Panc1 (cell line): Measurements from ENCODE around the gene KCNAB2. TPM values are rescaled to one million over a fixed set of nuclear protein-coding genes. Genes with fewer than 3 reads are reported as not detected.

Experiments used
- ATAC-seq: fragments of 200-7000 bp; cut with Tn5 transposase; 2 replicates; pipeline ENCODE4 v1.9.1; 2020; ENCODE audit warnings: mild to moderate bottlenecking, moderate library complexity
- BruUV-seq: library from RNA; stranded (reverse); fragments of 400-500 nt; replicated peaks from 2 replicates; lab custom pipeline; 2021; lab: Mats Ljungman, UMichigan
- CTCF ChIA-PET: fragments of 300-600 bp; sonication (Branson Sonifier 250); formaldehyde crosslinking; loops from one replicate; lab custom pipeline; 2022; ENCODE audit warnings: antibody characterized with exemption; lab: Charles Lee
- POLR2A ChIA-PET: fragments of 300-600 bp; sonication (Branson Sonifier 250); formaldehyde crosslinking; loops from one replicate; lab custom pipeline; 2022; ENCODE audit warnings: antibody characterized with exemption; lab: Charles Lee
- DNase-seq: peaks from one replicate; pipeline ENCODE4 v3.0.0-alpha.2; 2010; ENCODE audit warnings: low read depth, low spot score
- H3K27ac ChIP-seq: 2 replicates; pipeline ENCODE4 v1.5.1; 2011; ENCODE audit warnings: mild to moderate bottlenecking, low read length, inconsistent platforms
- H3K27me3 ChIP-seq: fragments of 200-500 bp; sonication (Bioruptor generic); 2 replicates; pipeline ENCODE4 v1.6.0; 2014; ENCODE audit warnings: low read length, inconsistent platforms; ENCODE audit not compliant: control insufficient read depth, insufficient read depth
- H3K36me3 ChIP-seq: fragments of 200-500 bp; sonication (Bioruptor generic); 2 replicates; pipeline ENCODE4 v1.5.1; 2014; ENCODE audit warnings: inconsistent platforms, mild to moderate bottlenecking, low read length, moderate library complexity; ENCODE audit not compliant: control insufficient read depth, insufficient read depth
- H3K4me1 ChIP-seq: 2 replicates; pipeline ENCODE4 v1.5.1; 2011; ENCODE audit warnings: inconsistent platforms, mild to moderate bottlenecking, low read length, moderate library complexity; ENCODE audit not compliant: control insufficient read depth, insufficient read depth
- H3K4me3 ChIP-seq, 2 experiments: 2 replicates each; pipeline ENCODE4 v1.5.1; 2011 to 2012; ENCODE audit warnings: low read depth in 2 of 2, low read length in 2 of 2, mild to moderate bottlenecking in 2 of 2, inconsistent platforms in 1 of 2, moderate library complexity in 1 of 2
- H3K9me3 ChIP-seq: fragments of 200-500 bp; sonication (Bioruptor generic); 2 replicates; pipeline ENCODE4 v1.5.1; 2014; ENCODE audit warnings: low read depth, mild to moderate bottlenecking, inconsistent platforms, low read length, moderate library complexity; ENCODE audit not compliant: control insufficient read depth, insufficient read depth
- POLR2AphosphoS5 ChIP-seq: IDR thresholded peaks from 2 replicates; pipeline ENCODE4 v1.6.1; 2012; ENCODE audit warnings: mild to moderate bottlenecking, low read depth, low read length, moderate library complexity
- SIN3A ChIP-seq: IDR thresholded peaks from 2 replicates; pipeline ENCODE4 v1.6.1; 2012; ENCODE audit warnings: low read depth, mild to moderate bottlenecking, low read length, moderate library complexity, borderline replicate concordance; ENCODE audit not compliant: insufficient read depth
- TCF7L2 ChIP-seq: IDR thresholded peaks from 2 replicates; pipeline ENCODE4 v1.6.1; 2011; ENCODE audit warnings: mild to moderate bottlenecking, low read depth, low read length, inconsistent platforms
- in situ Hi-C: cut with HindIII; loops from 2 replicates; pipeline ENCODE4 v1.10.0; 2016; ENCODE audit warnings: low sequenced_read_pairs, low pct_unique_long_range_greater_than_20kb
- intact Hi-C: fragments of 100-400 bp; cut with micrococcal nuclease; formaldehyde crosslinking; loops from one replicate; pipeline ENCODE4 v1.10.0; 2022; ENCODE audit not compliant: unreplicated experiment
- total RNA-seq: library from RNA; stranded (reverse); gene quantifications from one replicate; pipeline ENCODE4 v1.2.1, GENCODE V29; 2021; ENCODE audit not compliant: unreplicated experiment
- TF ChIP-seq, protein P1 (sequence below): fragments of 450-650 bp; IDR thresholded peaks from 2 replicates; pipeline ENCODE4 v1.5.1; 2017; ENCODE audit warnings: mild to moderate bottlenecking
- TF ChIP-seq, protein P2 (sequence below), 2 experiments: IDR thresholded peaks; 2 replicates each; pipeline ENCODE4 v1.6.1; 2011 to 2012; ENCODE audit warnings: low read depth in 2 of 2, control low read depth in 1 of 2, low read length in 1 of 2, mild to moderate bottlenecking in 1 of 2, moderate library complexity in 1 of 2; ENCODE audit not compliant: insufficient read depth in 1 of 2

The KCNAB2 gene
- total RNA-seq, 1 experiment from 2014 or later = 27.6 TPM

DNA sequence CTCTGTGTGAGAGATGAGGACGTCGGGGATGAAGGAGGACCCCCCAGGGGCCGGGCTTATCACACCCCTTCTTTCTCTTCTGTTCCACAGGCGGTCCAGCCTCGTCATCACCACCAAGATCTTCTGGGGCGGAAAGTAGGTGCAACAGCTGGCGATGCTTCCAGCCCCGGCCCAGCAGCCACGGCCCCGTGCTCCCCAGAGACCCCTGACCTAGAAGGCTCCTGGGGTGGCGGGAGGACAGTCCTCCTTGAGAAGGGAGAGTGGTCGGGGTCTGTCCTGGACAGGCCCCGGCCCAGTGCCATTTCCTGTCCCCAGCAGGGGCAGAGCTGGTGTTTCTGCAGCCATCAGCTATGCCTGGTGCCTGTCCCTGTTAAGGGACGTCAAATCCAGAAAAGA is 41.7 kb downstream of the KCNAB2 start:
- DNase-seq = no peak
- Histone ChIP-seq H3K4me3 (no peak overlapping the region), H3K27me3 (no peaks in the 10 kb centered on the region), H3K9me3 (no peaks in the 10 kb centered on the region), H3K27ac (no peak overlapping the region), H3K36me3 (no peaks in the 10 kb centered on the region), H3K4me1 (no peaks in the 10 kb centered on the region)
- intact Hi-C loops = no loop called here
- ChIA-PET CTCF (interaction anchor here (0.6 kb wide), 1 partner anchor 71 kb away, joined by 3 read pairs; no protein-coding TSS in a partner anchor), POLR2A (no interaction called here)
- ATAC-seq = no peak
- BruUV-seq = no TSS peak
- TF ChIP-seq, protein P1, sequence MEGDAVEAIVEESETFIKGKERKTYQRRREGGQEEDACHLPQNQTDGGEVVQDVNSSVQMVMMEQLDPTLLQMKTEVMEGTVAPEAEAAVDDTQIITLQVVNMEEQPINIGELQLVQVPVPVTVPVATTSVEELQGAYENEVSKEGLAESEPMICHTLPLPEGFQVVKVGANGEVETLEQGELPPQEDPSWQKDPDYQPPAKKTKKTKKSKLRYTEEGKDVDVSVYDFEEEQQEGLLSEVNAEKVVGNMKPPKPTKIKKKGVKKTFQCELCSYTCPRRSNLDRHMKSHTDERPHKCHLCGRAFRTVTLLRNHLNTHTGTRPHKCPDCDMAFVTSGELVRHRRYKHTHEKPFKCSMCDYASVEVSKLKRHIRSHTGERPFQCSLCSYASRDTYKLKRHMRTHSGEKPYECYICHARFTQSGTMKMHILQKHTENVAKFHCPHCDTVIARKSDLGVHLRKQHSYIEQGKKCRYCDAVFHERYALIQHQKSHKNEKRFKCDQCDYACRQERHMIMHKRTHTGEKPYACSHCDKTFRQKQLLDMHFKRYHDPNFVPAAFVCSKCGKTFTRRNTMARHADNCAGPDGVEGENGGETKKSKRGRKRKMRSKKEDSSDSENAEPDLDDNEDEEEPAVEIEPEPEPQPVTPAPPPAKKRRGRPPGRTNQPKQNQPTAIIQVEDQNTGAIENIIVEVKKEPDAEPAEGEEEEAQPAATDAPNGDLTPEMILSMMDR = no peak
- TF ChIP-seq, protein P2, sequence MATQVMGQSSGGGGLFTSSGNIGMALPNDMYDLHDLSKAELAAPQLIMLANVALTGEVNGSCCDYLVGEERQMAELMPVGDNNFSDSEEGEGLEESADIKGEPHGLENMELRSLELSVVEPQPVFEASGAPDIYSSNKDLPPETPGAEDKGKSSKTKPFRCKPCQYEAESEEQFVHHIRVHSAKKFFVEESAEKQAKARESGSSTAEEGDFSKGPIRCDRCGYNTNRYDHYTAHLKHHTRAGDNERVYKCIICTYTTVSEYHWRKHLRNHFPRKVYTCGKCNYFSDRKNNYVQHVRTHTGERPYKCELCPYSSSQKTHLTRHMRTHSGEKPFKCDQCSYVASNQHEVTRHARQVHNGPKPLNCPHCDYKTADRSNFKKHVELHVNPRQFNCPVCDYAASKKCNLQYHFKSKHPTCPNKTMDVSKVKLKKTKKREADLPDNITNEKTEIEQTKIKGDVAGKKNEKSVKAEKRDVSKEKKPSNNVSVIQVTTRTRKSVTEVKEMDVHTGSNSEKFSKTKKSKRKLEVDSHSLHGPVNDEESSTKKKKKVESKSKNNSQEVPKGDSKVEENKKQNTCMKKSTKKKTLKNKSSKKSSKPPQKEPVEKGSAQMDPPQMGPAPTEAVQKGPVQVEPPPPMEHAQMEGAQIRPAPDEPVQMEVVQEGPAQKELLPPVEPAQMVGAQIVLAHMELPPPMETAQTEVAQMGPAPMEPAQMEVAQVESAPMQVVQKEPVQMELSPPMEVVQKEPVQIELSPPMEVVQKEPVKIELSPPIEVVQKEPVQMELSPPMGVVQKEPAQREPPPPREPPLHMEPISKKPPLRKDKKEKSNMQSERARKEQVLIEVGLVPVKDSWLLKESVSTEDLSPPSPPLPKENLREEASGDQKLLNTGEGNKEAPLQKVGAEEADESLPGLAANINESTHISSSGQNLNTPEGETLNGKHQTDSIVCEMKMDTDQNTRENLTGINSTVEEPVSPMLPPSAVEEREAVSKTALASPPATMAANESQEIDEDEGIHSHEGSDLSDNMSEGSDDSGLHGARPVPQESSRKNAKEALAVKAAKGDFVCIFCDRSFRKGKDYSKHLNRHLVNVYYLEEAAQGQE (IDR thresholded peaks at IDR 0.05; ENCODE audit: insufficient read depth in 1 of 2, low read depth in 2 of 2, low read length in 1 of 2) = no peak
- no peak for TF ChIP-seq POLR2AphosphoS5
- no peak for TF ChIP-seq SIN3A
- no peak for TF ChIP-seq TCF7L2
- in situ Hi-C loops = no loop called here

DNA sequence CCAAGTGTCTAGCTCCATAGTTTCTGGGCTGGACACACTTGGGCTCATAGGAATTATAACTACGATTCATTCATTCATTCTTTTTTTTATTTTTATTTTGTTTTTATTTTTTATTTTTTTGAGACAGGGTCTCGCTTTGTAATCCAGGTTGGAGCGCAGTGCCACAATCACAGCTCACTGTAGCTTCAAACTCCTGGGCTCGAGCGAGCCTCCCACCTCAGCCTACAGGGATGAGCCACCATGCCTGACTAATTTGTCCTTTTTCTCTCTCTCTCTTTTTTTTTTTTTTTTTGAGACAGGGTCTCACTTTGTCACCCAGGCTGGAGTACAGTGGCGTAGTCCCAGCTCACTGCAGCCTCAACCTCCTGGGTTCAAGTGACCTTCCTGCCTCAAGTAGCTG is 42.3 kb downstream of the KCNAB2 start:
- intact Hi-C loops (no loop called here), in situ Hi-C loops (no loop called here)
- Histone ChIP-seq H3K27me3 (no peaks in the 10 kb centered on the region), H3K36me3 (no peaks in the 10 kb centered on the region), H3K4me1 (no peaks in the 10 kb centered on the region), H3K27ac (no peak overlapping the region), H3K9me3 (no peaks in the 10 kb centered on the region), H3K4me3 (no peak overlapping the region)
- ATAC-seq = no peak
- CTCF ChIA-PET = interaction anchor here (0.6 to 0.9 kb wide), 2 partner anchors 13 to 40 kb away, joined by 3 to 5 read pairs; no protein-coding TSS in a partner anchor
- BruUV-seq = no TSS peak
- TF ChIP-seq SIN3A = no peak
- TF ChIP-seq TCF7L2 = no peak
- no peak for TF ChIP-seq POLR2AphosphoS5
- TF ChIP-seq, protein P1 = no peak
- TF ChIP-seq, protein P2 (IDR thresholded peaks at IDR 0.05; ENCODE audit: insufficient read depth in 1 of 2, low read depth in 2 of 2, low read length in 1 of 2) = no peak
- DNase-seq = no peak
- POLR2A ChIA-PET = interaction anchor here (0.6 kb wide), 1 partner anchor 143 kb away, joined by 3 read pairs; no protein-coding TSS in a partner anchor
